Stimulated activated CD8-positive, alpha-beta memory T cell treated with anti-CD3 and anti-CD28 coated beads, Interleukin-15, amount 100 ng/mL, for 4 hours (primary cell): ENCODE data around the gene ANGPT4.
"Not testable (repeated sequence)": the region's sequence is repeated elsewhere in the genome, so short reads cannot be mapped to it uniquely, and the experiment has no call there.

Experiments
- DNase-seq, 2 donors: peaks; one replicate each; pipeline ENCODE4 v3.0.0-alpha.2; 2020; ENCODE audit warnings: low read depth in 2 of 2

ANGPT4 gene

DNA sequence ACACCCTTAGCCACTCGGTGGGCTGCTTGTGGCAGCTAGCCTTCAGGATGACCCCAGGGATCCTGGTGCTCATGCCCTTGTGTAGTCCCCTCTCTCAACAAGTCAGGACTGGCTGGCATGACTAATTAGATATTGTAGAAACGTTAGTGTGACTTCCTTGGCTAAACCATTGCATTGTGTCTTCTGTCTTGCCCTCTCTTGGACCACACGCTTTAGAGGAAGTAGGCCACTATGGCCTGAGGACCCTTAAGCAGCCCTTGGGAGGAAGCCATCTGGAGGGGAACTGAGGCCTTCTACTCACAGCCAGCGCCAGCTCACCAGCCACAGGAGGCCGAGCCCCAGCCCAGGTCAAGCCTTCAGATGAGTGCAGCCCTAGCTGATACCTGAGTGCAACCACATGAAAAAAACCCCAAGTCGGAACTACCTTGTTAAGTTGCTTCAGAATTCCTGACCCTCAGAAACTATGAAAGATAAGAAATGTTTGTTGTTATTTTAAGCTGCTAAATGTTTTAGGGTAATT lies 10.1 kb downstream of the ANGPT4 start:
- DNase-seq = no peak

DNA sequence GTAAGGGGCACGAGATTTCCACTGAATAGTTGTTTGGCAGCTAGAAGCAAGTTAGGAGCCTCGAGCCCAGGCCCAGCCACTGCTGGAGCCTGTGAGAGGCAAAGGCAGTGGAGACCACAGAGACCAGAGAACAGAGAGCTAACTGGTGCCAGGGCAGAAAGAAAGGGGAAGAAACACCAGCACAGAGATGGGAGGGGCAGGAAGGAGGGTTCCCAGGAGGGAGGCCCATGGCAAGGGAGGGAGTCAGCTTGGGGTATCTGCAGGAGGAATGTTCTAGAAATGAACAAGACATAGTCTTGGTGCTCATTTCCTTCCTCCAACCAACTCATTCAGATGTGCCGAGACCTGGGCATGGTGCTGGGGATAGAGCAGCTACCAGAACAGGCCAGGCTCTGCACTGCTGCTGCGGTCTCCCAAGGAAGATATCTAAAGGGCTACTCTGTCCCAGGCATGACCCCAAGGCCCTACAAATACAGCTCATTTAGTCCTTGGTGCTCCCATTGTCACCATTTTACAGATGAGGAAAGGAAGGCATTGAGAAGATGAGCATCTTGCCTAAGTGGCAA lies 10.7 kb downstream of the ANGPT4 start:
- no peak for DNase-seq

DNA sequence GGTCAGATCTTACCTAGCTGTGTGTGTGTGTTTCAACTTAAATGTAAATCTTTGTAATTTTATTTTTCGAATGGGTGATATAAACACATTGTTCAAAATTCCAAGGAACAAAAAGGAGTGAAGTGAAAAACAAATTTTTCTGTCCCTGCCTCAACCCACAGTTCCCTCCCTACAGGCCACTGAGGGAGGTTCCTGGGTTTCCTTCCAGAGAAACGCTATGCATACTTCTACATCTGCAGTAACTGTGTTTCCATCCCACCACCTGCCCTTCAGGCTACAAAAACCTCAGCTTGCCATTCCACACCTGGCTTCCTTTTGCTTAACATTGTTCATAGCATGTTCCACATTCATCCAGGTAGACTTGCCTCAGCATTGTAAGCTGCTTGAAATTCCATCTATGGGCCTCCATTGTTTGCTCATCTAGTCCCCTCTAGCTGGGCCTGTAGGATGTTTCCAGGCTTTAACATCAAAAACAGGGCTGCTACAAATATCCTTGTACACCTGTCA lies 12.0 kb downstream of the ANGPT4 start:
- DNase-seq = no peak

DNA sequence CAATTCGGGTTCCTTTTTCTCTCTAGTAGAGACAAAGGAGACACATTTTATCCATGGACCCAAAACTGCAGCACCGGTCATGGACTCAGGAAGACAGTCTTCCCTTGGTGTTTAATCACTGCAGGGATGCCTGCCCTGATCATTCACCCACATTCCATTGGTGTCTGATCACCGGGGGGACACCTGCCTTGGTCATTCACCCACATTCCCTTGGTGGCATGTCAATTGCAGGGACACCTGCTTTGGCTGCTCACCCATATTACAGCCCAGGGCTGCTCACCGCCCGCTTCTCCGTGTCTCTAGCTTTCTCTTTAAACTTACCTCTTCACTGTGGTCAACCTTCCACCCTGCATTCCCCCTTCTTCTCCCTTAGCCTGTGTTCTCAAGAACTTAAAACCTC lies 18.7 kb downstream of the ANGPT4 start:
- not testable (repeated sequence) for DNase-seq

DNA sequence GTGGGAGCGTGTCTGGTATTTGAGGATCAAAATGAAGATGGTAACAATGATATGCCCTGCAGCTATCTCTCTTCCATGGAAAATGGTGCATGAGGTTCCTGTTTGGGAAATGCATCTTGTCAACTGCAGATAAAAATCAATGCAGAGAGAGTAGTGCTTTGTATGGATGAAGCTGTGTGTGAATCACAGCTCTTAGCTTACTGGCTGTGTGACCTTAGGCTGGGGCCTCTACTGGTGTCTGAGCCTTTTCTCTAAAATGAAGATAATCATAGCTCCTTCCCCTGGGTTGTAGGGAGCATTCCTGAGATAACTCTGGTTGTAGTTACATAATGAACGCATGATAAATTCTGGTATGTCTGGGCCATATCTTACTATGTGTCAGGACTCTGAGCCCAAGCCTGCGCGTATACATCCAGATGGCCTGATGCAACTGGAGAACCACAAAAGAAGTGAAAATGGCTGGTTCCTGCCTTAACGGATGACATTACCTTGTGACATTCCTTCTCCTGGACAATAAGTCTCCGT lies 19.6 kb downstream of the ANGPT4 start:
- DNase-seq = no peak

DNA sequence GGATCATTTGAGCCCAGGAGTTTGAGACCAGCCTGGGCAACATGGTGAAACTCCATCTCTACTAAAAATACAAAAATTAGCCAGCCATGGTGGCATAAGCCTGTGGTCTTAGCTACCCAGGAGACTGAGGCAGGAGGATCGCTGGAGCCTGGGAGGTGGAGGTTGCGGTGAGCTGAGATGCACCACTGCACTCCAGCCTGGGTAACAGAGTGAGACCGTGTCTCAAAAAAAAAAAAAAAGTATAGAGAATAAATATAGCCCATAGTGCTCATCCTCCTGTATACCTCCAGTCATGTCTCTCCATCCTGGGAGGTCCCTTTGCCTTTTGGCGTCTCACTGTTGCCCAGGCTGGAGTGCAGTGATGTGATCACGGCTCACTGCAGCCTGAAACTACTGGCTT lies 23.8 kb downstream of the ANGPT4 start:
- DNase-seq = not testable (repeated sequence)

DNA sequence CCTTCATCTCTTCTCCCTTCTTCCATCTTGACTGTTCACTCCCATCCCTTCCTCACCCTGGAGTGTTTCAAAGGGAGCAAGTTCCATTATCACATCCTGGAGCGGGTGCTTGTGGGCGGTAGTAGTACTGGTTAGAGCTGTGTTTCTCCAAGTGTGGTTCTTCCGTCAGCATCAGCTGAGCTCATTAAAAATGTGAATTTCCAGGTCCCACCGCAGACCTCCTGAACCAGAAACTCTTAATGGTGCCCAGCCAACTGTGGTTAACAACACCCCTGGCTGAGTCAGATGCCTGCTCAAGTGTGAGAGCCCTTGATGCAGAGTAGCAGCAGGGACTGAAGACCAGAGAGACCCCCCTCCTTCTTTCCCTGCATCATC lies 24.4 kb downstream of the ANGPT4 start:
- DNase-seq = no peak

DNA sequence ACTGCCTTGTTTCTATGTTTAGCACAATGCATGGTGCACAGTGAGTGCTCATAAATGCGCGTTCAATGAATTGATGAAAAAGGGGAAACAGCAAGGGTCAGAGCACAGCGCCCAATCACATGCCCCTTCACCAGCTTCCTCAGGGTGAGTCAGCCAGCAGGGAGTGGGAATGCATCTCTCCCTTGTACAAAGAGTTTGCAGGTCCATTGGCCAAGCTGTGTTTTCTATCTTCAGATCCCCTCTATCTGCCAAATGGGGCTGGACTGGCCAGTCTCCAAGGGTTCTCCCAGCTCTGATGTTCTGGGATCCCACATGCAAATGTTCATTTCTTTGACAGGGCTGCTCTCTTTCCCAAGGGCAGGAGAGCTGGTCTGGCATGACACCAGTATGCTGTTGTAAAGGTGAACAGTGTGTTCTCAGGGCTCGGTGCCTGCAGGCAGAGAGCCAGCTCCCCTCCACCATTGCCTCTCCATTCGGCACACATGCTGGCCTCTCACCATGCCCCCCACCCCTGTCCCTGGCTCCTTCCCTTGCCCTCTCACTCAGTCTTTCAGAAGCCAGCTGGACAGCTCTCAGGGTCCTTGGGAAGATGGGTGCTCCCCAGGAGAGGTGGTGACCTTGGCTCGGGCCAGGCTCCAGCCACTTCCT lies 25.0 kb downstream of the ANGPT4 start:
- no peak for DNase-seq

DNA sequence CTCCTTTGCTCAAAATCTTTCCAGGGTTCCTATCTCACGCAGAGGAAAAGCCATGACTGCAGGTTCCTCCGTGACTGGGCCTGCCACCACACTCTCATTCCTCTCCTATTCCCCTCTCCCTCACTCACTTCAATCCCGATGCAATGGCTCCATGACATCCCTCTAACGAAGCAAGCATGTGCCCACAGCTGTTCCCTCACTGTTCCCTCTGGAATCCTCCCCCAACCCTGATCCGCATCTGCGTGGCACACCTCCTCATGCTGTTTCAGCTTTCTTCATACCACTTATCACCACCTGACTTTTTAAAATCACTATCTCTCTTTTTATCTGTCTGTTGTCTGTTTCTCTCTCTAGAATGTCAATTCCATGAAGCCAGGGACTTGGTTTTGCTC lies 25.5 kb downstream of the ANGPT4 start:
- no peak for DNase-seq

DNA sequence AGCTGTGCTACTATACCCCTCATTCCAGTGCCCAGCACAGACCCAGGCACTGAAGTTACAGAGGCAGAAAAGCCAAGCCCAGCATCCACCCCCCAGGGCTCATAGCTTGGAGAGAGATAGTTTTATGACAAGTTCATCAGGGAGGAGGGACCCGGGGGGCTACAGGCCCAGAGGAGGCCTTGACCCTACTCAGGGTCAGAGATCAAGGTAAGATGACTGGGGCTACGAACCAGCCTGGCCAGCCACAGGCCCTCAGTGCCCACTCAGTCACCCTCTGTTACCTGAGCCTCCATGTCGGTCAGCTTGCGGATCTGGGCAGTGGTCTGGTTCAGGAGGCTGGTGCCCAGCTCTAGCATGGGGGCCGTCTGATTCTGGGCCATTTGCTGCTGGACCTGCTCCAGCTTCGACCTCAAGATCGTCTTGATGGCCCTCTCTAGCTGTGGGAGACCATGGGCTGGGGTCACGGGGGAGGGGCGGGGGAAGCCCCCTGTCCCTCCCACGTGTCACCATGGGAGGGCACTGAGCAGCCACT lies 26.1 kb downstream of the ANGPT4 start:
- no peak for DNase-seq

DNA sequence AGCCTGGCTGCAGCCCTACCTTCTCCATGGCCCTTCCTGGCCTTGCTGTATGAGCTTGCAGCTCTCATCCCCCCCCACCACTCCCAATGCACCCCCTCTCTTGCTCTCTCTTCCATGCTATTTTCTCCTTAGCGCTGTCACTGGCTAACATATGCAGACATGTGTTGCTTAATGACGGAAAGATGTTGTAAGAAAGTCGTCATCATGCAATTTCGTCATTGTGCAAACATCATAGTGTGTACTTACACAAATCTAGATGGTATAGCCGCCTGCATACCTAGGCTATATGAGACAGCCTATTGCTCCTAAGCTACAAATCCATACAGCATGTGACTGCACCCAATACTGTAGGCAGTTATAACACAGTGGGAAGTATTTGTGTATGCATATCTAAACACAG lies 27.0 kb downstream of the ANGPT4 start:
- DNase-seq = no peak

DNA sequence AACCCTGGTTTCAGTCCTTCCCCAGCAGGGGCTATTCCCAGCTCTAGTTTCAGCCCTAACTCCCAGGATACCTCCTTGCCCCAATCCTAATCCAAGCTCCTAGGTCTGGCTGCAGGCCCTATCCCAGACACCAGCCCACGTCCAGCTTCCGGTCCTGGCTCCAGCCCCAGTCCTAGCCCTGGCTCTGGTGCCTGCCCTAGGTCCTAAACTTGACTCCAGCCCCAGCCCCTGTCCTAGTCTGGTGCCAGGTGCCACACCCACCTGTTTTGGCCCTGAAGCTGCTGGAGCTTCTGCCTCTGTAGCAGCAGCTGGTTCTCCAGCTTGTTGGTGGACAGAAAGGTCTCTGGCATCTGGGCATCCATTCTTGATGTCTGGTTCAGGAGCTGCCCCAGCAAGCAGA lies 28.1 kb downstream of the ANGPT4 start:
- DNase-seq = no peak

DNA sequence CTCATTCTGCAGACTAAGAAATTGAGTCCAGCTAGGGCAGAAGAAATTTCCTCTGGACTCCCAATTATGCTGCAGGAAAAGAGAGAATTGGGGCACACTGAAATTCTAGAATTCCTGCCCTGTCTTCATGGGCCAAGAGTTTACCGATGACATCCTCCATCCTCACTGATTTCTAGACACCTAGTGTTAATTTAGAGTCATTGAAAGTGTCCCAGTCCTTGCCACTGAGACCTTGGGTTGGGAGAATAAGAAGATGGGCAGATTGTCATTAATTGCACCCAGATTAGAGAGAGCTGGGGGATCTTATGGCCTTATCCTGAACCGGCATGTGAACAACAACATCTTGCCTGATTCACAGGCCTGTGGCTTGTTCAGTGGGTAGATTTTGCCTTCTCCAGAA lies 29.0 kb downstream of the ANGPT4 start:
- no peak for DNase-seq

DNA sequence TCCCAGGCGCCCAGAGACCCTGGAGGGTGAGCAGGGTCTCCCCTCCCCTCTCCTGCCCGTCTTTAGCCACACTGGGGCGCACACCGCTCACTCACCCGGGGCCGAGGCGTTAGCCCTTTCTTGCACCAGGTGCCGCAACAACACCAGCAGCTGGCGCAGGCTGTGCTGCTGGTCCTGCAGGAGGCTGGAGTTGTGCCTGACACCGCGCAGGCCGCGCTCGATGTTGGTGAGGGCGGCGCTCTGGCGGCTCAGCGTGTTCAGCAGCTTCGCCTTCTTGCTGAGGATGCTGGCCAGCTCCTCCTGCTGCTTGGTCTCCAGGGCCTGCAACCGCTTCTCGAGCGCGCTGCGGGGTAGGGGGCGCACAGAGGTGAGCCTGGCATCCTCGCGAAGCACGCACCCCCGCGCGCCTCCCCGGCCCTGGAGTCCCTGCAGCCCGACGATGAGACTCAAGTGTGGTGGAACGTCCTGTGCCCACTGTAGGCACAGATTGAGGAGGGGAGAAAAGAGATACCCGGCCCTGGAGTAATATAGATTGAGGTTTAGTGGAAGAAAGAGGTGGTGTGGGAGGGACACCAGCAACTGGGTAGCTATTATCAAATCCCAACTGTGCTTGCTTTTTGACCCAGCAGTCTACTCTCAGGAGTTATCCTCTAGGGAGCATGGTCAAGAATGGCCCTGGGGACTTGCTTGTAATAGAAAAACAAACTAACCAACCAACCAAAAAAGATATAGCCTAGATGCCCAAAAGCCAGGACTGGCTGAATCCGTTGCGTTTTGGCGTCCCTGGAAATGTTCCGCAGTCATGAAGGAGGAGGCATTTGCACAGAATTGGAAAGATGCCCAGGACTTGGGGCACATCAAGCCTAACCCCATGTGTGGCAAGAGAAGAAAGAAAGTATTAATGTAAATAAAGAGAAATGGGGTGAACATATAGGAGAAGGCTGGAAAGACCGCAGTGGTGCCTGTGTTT lies 30.9 kb downstream of the ANGPT4 start:
- DNase-seq = no peak

DNA sequence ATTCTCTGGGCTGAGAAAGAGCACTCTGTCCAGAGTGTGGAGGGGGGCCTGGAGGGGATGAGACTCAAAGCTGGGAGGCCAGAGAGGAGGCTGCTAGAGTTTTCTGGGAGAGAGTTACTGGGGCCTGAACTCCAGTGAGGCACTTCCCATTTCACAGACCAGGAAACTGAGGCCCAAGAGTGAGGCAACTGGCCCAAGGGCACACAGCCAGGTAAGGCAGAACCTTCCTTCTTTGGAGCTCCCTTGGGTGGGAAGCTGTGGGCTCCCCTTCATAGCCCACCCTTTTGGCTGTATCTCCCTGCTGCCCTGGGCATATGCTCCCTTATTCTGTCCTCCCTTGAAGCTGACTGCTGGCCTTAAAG lies 34.4 kb downstream of the ANGPT4 start:
- no peak for DNase-seq

DNA sequence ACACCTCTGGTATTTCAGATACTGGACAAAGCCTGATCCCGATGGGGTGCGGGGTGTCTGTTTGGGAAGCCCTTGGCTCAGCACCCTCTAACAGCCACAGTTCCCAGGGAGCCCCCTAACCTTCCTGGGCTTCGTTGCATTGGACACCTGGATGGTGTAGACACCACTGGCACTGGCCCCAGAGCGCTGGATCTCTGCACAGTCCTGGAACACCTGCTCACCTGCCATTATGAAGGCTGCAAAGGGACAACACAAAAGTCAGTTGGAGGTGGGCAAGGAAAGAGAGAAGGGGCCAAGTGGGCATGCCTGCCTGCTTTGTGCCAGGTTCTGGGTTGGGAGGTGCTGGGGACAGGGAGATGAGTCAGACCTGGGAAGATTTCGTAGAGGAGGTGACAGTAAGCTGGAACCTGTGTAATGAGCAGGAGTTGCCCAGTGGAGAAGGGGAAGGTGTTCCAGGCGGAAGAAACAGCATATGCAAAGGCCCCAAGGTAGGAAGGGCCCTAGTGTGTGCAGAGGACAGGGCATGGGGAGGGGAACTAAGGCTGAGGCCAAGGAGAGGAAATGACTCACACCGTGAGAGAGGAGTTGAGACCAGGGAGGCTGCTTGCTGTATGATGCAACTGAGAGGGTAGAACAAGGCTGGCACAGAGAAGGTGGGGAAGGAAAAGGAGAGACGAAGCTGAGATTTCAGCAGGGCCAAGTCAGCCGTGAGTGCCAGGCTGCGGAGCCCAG lies 34.9 kb downstream of the ANGPT4 start:
- no peak for DNase-seq

DNA sequence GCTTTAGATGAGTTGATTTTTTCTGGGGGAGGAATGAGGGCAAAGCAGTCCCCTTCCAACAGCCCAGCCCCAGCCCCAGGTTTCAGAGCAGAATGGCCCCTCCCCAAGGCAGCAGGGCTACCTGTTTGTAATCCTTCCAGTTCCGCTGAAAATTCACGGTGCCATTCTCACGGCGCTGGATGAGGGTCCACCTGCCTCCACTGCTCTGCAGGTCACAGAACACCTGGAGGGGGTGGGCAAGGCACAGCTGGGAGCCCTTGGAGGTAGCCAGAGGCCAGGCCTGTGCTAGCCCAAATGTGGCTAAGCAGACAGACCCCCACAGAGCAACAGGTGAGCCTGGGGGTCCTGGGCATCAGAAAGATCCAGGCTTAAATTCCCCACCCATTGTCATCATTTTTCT lies 36.5 kb downstream of the ANGPT4 start:
- no peak for DNase-seq

DNA sequence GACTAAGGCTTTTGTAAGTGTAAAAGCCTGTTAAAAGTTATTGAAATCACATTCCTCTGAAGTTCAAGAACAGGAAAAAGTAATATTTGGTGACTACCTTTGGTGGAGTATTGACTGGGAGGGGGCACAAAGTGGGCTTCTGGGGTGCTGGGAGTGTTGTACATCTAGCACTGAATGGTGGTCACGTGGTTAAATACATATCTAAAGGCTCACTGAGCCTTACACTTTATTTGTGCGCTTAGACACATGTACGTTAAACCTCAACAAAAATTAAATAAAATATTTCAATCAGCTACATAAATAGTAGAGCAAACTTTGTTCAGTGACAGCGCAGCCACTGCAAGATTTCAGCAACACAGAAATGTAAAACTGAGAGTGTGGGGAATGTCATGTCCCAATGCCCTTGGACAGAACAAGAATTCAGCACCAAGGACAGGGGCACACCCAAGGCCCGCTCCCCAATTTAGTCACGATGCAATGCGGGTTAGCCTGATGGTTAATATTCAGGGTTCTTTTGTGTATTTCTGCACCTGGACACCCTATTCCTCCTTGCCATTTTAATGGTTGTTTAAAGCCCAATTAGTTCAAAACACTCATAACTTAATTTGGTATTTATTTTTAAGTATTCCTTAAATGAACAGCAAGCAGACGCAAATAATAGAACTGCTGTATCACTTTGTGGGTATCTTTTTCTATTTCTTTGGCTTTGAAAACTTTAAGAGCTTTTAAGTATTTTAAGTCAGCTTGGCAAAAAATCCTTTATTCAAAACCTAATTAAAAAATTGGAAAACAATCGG lies 37.4 kb downstream of the ANGPT4 start:
- no peak for DNase-seq

DNA sequence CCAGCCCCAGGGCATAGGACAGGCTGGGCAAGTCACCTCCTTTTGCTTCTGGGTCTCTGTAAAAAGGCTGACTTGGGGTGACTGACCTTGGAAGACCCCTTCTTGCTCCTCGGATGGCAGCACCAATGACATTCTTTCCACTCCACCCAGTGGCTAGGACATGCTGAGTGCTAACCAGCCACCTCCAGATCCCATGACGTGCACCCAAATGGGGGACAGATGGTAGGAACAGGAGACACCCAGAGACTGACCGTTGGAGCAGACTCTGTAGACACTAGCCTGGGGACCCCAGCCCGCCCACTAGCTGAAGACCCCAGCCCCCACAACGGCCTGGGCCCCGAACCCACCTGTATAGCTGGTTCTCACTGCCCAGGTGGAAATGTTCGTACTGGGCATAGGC lies 38.3 kb downstream of the ANGPT4 start:
- no peak for DNase-seq

DNA sequence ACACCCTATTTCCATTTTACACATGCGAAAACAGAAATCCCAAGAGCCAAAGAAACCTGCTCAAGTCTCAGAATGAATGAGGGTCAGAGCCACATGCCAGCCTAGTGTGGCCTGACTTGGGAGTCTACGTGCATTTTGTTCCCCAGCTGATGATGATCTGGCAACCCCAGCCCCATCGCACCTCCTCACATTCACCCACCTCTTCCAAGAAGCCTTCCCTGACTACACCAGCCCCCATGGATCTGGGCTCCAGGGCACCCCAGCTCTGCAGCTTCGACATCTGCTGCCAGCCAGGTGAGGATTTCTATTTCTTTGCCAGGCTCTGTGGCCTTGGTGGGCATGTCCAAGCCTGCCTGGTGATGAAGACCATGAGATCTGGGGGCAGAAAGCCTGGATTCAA lies 41.0 kb downstream of the ANGPT4 start:
- no peak for DNase-seq
